Mucosa of stomach (tissue), 1 donor: ENCODE data around the gene CRPPA.
"Not testable (repeated sequence)": the region's sequence is repeated elsewhere in the genome, so short reads cannot be mapped to it uniquely, and the experiment has no call there.

Experiments
- H3K27me3 ChIP-seq: one replicate; pipeline ENCODE4 v1.7.0; 2013; ENCODE audit warnings: mild to moderate bottlenecking, low read length; ENCODE audit not compliant: control insufficient read depth, insufficient read depth
- H3K36me3 ChIP-seq: one replicate; pipeline ENCODE4 v1.7.0; 2013; ENCODE audit warnings: low read length; ENCODE audit not compliant: control insufficient read depth, insufficient read depth
- H3K4me1 ChIP-seq: one replicate; pipeline ENCODE4 v1.7.0; 2013; ENCODE audit warnings: mild to moderate bottlenecking, low read length; ENCODE audit not compliant: control insufficient read depth, insufficient read depth
- H3K4me3 ChIP-seq: one replicate; pipeline ENCODE4 v1.7.0; 2013; ENCODE audit warnings: low read length
- H3K9ac ChIP-seq: one replicate; pipeline ENCODE4 v1.7.0; 2013; ENCODE audit warnings: mild to moderate bottlenecking, low read length, moderate library complexity
- H3K9me3 ChIP-seq: one replicate; pipeline ENCODE4 v1.7.0; 2013; ENCODE audit warnings: mild to moderate bottlenecking, low read length, moderate library complexity; ENCODE audit not compliant: control insufficient read depth
- donor health status: Pancreatic carcinoma.

Gene CRPPA

GRCh38 chr7:16383786-16384185 is 37.6 kb downstream of the CRPPA start:
- H3K9ac ChIP-seq, H3K27me3 ChIP-seq, H3K9me3 ChIP-seq, H3K4me3 ChIP-seq, H3K4me1 ChIP-seq, H3K36me3 ChIP-seq: not testable (repeated sequence)

GRCh38 chr7:16383103-16383502 is 38.2 kb downstream of the CRPPA start:
- not testable (repeated sequence) for H3K4me1 ChIP-seq, H3K36me3 ChIP-seq, H3K27me3 ChIP-seq, H3K4me3 ChIP-seq, H3K9me3 ChIP-seq, H3K9ac ChIP-seq
